HG03039 (cell line): ENCODE results near the gene CFI.

Experiments
- ATAC-seq: cut with Tn5 transposase; IDR thresholded peaks from one replicate; pipeline ENCODE4 v1.9.1; 2021; ENCODE audit warnings: mild to moderate bottlenecking, moderate library complexity; ENCODE audit not compliant: unreplicated experiment

Gene CFI

GRCh38 chr4:109691411-109691920 lies 110.3 kb downstream of the CFI start:
- ATAC-seq: no peak
